ENCODE results near the gene ZNF740.
A peak's percentile ranks its signal among the peaks of the same experiment; 100 is the strongest.

Gene ZNF740

DNA sequence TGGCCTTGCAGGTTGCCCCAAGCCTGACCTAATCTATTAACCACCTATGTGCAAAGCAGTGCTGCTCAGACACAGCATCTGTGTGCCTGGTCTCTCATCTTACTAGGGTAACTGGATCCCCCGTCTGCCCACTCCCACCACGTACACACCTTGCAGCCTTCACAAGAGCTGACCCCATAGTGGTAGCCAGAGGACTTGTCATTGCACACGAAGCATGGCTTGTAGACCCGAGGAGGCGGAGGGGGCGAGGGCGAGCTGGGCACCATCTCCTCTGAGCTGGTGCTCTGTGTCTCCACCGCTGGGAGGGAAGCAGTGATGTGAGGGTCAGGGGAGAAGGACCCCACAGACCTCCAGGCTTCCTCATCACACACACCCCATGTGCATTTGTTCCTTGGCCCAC, 35.0 kb downstream of the ZNF740 start:
- DNase-seq: no peak

DNA sequence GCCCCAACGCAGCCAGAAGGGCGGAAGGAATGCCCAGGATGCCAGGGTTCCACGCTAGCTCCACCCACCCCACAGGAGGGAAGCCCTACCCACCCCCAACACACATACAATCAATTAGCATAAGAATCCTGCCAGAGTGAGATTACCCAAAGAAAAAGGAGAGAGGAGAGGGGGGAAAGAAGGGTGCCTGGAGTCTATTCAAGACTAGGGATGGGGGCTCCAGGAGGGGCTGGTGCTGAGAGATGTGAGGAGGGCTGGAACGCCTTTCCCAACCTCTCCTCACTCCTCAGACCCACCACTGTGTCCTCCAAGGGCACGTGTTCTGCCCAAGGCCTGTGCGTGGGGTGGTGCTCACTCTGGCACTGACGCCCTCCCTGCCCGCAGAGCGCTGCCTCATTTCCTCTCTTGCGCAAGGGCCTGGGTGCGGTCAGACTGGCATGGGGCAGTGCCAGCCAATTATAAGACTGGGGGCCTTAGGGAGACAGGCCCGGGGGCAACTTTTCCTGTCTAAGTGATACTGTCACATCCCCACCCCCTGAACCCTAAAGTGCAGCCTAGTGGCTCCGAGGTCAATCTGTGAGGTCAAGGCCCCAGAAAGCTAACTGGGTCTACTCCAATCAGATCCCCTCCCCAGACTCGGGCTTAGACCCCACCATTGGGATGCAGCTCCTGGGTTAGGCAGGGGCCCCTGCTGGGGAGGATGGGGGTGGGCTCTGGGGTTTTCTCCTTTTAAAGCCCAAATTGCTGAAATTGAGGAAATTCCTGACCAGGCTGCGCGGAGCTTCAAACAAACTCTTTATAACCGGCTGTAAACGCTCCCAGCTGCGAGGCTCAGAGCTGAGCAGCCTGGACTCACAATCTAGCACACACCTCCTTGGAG, 36.8 kb downstream of the ZNF740 start:
- no peak for DNase-seq

DNA sequence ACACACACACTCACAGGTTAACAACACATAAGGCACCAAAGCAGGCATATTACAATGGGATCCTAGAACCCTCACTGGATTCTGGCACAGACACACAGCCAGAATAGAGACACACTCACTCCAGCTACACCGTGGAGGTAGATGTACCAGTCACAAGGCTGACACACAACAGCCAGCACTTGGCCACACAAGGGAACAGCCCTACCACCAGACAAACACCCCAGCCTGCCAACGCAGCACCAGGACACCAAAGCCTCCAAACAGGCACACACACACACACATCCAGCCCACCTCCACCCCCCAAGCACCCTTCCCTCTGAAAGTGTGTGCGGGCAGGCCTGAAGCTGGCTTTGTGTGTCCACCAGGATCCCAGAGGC, 37.4 kb downstream of the ZNF740 start:
- no peak for DNase-seq

DNA sequence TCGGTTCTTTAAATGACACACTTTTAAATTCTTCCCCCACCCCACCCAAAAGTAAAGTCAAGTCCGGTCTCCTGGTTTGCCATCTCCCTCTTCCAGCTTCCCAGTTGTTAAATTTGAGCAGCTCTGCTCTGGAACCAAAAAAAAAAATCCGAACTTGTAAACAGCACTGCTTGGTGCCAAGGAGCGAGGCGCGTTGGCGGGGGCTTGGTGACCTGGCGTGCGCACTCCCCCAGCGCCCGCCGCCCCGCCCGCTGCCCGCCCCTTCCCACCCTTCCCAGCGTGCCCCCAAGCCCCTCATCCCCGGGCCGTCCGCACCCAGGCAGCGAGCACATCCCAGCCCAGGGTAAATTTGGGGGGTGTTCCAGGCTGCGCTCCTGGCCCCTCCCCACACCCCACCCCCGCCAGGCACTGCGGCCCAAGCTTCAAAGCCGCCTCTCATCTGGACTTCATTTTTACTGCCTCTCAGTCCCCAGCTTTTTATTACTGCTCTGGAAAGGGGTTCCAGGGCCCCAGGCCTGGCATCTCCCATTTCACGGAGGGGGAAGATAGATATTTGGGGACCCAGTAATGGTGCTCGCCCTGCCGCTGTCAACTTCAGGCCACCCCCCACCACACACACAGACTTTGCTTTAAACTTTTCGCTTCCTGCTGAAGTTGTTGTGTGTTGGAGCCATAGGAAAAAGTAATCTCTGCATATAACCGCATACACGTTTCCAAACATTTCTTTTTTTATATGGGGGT, 38.2 kb downstream of the ZNF740 start:
- no peak for DNase-seq

DNA sequence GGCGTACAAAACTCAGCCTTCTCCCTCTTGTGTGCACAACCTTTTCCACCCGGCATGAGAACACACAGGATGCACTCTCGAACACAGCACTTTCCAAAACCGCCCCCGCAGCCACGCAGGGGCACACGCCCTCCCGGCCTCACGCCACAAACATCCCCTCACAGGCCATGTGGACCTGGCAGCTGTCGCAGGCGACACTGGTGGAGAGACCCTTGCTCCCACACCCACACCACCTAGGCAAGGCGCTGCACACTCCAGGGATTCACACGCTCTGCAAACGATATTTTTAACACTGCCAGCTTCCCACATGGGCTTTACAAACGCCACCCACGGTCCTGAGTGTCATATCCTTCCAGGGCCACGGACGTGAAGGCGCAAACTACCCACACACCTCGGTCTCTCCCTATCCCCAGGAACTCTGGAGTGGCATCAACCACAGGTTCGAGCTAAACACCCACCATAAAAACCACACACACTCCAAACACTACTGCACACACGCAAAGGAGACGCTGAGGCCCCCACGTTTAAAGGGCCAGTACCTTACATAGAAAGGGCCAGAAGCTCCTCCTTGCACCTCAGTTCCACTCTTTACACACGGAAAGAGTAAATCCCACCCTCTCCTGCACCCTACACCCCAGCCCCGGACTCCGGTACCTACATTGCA, 38.9 kb downstream of the ZNF740 start:
- no peak for DNase-seq

DNA sequence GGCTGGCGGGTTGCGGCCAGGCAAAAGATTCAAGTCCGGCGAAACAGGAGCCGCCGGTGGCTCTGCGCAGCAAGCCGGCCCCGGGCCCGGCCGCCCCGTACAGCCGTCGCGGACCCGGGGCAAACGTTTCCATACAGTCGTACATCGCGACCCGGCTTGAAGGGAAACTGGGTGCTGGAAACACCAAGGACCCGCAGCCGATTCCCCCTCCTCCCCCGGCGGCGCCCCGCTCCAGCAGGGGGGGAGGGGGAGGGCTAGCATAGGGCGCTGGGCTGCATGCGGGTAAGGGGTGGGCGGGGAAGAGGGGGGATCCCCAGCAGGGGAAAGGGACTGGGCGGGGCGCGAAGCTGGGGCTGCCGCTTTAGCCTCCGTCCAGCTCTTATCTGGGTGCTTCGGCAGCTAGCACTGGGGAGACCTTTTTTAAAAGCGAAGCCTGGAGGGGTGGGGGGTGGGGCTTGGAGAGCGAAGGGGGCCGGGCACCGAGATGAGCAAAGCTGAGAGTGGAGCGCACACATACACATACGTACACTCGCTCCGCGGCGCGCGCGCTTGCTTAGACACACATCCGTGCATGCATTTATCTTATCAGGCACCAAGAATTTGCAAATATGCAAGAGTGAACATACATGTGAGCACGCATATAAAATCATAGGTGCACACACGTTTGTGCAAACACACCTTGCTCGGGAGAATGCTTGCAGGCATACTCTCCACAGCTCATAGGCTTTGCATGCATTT, 39.6 kb downstream of the ZNF740 start:
- DNase-seq: no peak

DNA sequence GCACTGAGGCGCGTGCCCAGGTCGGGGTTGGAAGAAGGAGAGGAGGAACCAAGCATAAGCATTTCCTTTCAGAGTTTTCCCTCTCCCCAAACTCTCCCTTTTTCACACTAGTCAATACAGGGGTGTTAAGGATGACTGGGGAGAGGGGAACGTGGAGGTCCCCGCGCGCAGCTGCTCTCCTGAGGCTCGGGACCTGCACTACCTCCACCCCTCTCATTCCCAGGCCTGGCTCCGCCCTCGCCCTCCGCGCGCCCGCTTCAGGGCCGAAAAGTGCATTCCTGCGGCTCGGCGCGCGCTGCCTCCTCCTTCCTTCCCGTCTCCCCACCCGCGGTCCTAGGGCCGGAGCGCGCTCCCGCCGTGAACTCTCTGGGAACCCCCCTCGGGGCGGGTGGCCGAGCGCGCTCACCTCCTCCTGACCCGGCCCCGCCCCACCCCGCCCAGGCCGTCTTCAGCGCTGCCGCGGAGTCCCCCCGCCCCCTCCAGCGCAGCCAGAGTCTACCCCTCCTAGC, 40.2 kb downstream of the ZNF740 start:
- peak; percentile 85 for DNase-seq

DNA sequence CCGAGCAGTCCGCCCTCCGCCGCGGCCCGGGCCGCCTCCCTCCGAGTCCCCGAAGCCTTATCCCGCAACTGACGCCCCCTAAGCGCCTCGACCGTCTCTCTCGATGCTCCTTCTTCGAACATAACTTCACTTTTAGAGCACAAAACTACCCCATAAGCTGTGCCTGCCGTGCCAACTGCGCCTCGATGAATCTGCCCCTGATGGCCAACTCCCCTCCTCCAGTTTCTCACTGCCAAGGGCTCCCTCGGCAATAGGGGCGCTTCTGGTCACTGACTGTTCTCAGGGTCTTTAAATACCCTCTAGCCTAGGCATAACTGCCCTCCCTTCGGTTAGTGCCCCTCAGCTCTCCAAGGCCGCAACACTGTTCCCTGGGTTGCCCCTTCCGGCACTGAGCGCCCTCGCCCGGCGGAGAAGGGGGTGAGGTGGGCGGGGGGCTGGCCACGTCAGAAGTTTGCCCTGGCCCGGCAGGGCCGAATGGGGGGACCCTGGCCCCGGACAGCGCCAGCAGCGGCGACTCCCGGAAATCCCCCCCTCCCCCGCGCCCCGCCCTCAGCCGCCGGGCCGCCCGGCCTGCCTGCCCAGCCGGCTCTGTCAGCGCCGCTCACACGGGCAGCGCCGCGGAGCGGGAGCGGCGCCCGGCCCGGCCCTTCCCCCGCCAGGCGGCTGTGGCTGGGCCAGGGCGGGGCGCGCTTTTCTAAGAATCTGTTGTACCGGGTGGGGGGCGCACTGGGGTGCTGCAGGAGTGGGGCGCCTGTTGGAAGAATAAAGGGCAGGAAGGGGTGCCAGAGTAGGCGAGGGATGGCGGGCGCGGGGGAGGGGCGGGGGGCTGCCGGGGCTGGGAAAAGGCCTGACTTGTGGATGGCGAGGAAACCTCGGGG, 40.9 kb downstream of the ZNF740 start:
- peak; percentile 55 for DNase-seq

DNA sequence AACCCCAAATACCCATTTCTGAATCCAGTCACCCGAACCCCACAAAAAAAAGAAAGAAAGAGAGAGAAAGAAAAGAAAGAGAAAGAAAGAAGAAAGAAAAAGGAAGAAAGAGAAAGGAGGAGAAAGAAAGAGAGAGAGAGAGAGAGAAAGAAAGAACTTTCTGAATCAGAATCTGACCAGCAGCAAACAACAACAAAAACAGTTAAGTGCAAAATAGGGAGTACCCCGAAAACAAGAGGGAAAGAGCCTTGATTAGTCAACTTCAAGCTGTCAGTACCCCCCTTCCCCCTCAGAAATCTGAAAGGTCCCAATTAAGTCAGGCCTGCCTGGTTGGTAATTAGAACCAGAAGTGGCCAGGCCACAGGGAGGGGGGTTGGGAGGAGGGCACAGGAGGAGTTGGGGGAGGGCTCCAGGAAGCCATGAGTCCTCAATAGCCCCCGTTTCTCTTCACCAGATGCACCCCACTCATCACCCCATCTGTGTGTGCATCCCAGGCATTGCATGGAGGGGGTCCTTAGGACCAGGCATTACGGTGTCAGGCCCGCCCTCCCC, 41.7 kb downstream of the ZNF740 start:
- DNase-seq: no peak

DNA sequence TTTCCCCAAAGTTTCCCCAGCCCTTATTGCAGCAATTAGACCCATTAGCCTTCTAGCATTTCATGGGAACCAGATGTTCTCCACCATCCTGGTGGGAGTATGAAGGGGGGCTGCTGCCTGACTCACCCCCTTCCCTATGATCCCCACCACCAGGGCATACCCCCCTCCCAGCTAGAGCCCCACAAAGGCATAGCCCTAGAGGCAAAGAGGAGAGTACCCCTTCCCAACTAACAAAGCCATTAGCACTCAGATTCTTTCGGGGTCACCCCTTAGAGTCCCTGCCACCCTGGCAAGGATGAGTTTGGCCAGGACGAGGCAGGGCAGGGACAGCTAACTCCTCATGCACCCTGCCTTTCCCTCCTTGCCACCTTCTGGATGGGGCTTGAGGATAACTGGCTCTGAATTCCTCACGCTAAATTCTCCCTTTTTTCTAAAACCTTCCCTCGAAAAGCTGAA, 42.3 kb downstream of the ZNF740 start:
- DNase-seq: no peak

DNA sequence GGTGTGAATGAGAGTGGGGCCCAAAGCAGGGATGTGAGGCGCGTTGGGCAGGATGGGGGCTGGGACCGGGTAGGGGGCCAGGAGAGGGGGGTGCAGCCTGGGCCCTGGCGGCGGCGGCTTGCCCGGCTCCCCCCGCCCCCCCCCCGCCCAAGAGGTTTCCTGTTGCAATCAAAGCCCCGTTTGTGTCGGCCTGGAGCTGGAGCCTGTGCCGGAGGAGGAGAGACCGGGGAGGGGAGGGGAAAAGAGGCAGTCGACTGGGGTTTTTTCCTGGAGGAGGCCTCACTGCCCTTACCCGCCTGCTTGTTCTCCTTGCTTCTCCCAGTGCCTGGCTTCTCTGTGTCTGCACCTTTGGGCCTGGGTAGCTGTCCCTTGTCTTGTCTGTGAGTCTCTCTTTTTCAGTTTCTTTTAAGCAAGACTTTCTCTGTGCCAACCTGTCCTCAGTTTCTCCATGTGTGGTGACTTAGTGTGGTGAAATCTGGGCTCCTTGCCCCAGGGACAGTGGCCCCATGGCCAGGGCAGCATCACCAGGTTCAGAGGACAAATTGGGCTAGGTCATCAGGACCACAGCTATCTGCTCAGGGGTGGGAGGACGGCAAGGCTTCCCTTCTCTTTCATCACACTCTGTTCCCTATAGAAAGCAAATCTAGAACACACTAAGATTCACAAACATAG, 43.0 kb downstream of the ZNF740 start:
- no peak for DNase-seq

DNA sequence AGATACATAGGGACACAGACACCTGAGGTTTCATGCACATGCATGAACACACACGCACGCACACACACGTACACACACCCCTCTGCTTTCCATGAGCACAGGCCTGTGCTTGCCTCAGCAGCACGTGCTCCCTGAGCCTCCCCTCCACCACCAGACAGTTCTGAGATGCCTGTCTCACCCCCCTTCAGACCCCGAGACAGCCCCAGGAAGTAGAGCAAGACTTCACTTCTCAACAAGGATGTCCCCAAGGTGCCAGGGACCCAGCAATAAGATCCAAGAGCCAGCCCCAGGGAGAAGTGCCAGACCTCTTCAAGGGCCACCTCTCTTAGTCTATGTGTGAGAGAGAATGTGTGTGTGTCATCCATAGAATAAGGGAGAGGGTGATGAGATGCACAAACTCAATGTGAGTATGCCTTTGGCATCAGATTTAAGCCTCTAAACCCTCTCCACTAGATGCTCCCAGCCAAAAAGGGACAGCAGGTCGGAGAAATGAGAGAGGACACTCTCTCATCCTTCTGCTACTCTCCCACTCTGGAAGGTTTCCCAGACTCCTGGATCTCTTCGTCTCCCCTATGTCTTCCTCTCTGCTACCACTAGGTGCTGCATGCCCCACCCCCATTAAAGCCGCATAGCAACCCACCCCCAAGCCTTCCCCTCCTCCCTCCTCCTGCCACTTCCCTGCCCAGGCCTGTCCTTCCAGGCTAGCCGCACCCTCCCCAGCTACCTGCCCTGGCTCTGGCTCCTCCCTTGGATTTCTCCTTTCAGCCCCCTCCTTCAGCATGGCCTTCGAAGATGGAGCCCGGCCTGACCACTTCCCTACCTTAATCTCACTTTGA, 43.8 kb downstream of the ZNF740 start:
- no peak for DNase-seq

DNA sequence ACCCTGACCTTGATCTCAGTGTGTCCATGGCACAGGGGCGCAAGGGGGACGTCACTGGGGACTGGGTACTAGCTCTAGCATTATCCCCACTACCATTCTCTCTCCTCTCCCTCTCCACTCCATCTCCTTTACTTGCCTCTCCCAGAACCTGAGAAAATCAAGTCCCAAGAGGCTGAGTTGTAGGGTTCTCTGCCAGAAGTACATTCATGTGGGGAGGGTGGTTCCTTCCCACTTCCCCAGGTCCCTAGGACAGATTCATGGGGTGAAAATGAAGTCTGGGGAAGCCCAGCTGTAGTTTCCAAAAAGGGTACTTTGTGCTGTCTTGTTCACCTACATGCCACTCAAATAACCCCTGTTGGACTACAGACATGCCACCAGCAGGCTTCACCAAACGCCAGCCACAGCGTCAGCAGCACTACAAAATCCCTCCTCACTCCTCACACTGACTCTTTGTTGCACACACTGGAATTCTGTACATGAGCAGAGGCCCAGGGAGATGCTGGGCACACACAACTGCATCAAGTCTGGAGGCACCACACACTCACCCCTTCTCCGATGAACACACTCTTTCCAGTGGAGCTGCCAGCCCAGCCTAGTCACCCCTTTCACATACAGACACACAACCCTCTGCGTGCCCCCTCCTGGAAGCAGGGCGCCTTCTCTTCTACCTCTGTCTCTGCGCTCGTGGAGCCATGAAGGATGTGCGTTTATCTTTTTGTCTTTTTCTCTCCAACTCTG, 44.5 kb downstream of the ZNF740 start:
- no peak for DNase-seq

DNA sequence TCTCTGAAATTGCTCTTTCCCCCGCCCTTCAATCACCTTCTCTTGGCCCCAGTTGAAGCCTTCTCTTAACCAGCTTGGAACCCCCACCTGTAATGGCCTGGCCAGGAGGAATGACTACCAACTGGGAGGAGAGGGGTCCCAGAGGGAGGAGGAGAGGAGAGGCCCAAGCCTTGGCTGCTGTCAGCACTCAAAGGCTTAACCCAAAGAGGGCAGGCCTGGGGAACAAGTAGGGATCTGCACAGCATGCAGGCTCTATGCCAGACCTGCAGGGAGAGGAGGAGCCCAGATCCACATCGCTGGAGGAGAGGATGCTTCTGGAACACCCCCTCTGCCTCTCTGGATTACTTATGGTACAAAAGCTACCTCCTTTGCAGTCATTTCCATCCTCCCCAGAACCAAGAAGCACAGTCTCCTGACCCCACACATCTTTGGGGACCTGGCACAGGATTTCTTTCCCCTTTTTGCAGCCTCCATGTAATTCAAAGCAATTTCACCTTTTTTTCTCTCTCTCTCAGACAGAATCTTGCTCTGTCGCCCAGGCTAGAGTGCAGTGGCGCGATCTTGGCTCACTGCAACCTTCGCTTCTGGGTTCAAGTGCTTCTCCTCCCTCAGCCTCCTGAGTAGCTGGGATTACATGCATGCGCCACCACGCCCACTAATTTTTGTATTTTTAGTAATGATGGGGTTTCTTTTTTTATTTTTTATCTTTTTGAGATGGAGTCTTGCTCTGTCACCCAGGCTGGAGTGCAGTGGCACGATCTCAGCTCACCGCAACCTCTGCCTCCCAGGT, 45.3 kb downstream of the ZNF740 start:
- no peak for DNase-seq

DNA sequence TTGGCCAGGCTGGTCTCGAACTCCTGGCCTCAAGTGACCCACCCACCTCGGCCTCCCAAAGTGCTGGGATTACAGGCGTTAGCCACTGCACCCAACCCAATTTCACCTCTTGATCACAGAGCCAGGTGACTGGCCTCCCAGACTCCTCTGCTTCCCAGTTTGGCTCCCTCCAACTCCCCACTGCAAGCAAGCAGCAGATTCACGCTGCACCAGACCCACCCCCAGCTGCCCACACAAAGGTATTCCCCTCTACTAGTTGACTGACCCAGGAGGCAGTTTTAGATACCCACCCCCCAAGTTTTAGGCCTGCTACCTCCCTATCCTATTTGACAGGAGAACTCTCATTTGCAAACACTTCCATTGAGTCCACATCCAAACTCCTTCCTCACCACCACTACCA, 46.3 kb downstream of the ZNF740 start:
- no peak for DNase-seq

DNA sequence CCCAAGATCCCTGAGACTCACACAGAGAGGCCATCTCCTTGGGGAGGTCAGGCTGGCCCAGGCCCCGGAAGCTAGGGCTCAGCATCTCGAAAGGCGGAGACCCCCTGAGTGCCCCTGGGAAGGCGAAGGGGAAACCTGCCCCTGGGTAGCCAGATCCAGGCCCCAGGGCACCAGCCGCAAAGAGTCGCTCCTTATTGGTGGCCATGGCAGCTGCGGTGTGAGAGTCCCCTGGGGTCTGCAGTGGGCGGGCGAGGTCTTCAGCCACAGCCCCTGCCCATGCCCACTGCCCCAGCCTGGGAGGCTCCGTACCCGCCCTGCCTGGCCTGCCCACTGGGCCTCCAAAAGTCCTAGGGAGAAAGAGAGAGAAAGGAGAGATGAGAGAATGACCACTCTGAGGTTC, 46.8 kb downstream of the ZNF740 start:
- DNase-seq: no peak

DNA sequence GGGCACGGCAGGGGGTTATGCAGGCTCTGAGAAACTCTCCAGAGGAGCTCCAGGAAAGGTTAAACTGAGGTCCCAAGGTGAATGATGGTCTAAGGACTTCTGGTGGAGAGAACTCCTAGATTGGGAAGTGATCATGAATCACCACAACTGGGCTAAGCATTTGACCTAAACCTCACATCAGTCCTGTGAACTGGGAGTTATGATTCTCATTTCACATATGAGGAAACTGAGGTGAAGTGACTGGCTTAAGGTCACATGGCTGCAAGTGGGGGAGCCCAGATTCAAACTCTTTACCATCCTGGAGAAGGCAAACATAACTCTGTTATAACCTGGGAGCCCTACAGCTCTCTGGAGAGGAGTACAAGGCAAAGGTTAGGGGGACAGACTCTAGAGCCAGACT, 47.3 kb downstream of the ZNF740 start:
- DNase-seq: no peak

DNA sequence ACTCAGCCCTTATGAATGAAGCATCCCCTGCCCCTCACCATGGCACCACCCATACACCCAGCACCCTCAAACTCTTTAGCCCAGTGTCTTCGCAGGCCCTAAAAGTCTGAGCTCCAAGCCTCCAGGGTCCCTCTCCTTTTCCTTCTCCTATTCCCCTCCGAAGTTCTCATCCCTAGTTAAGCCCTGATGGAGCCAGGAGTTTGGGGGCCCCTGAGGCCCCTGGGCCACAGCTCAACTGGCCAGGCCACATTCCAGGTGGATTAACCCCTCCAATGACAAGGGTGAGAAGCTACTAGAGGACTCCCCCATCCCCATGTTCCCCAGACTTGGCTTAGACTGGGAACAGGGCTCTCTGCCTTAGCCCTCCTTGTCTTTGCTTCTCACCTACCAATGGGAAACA, 48.9 kb downstream of the ZNF740 start:
- DNase-seq: no peak

Measured in NK-92 treated with Interleukin-12 subunit alpha and Interleukin-12 subunit beta, amount 100 ng/mL, for 24 hours (cell line).